H9 (cell line): ENCODE data around the gene CTIF. TPM values are rescaled to one million over a fixed set of nuclear protein-coding genes. Genes with fewer than 3 reads are reported as not detected.

Experiments
- DNase-seq: peaks from one replicate; pipeline ENCODE4 v3.0.0-alpha.2; 2017
- H2AFZ ChIP-seq: one replicate; pipeline ENCODE4 v1.6.1; 2013; ENCODE audit warnings: mild to moderate bottlenecking, low read length, control low read depth, moderate library complexity
- H2AK5ac ChIP-seq: 2 replicates; pipeline ENCODE4 v1.6.1; 2013; ENCODE audit warnings: low read length, control low read depth, mixed read lengths; ENCODE audit not compliant: insufficient read length
- H2BK120ac ChIP-seq: one replicate; pipeline ENCODE4 v1.6.1; 2013; ENCODE audit warnings: low read depth, mild to moderate bottlenecking, low read length, control low read depth, inconsistent platforms; ENCODE audit not compliant: poor library complexity, severe bottlenecking
- H2BK12ac ChIP-seq: 2 replicates; pipeline ENCODE4 v1.6.1; 2013; ENCODE audit warnings: low read length, control low read depth, mixed read lengths, low read depth; ENCODE audit not compliant: insufficient read length
- H2BK15ac ChIP-seq: 2 replicates; pipeline ENCODE4 v1.6.1; 2013; ENCODE audit warnings: low read depth, low read length, control low read depth
- H2BK20ac ChIP-seq: one replicate; pipeline ENCODE4 v1.6.1; 2013; ENCODE audit warnings: low read depth, mild to moderate bottlenecking, low read length, control low read depth, inconsistent platforms; ENCODE audit not compliant: poor library complexity, severe bottlenecking
- H2BK5ac ChIP-seq: 2 replicates; pipeline ENCODE4 v1.6.1; 2013; ENCODE audit warnings: low read length, control low read depth, mixed read lengths; ENCODE audit not compliant: insufficient read length
- H3K14ac ChIP-seq: 2 replicates; pipeline ENCODE4 v1.6.1; 2013; ENCODE audit warnings: low read length, control low read depth; ENCODE audit not compliant: insufficient read depth
- H3K18ac ChIP-seq: 2 replicates; pipeline ENCODE4 v1.6.1; 2013; ENCODE audit warnings: low read depth, mild to moderate bottlenecking, mixed read lengths, low read length, control low read depth; ENCODE audit not compliant: insufficient read length
- H3K23ac ChIP-seq: 2 replicates; pipeline ENCODE4 v1.6.1; 2013; ENCODE audit warnings: low read length, control low read depth, mixed read lengths, low read depth; ENCODE audit not compliant: insufficient read length
- H3K23me2 ChIP-seq: 2 replicates; pipeline ENCODE4 v1.6.1; 2013; ENCODE audit warnings: low read depth, mild to moderate bottlenecking, mixed read lengths, low read length, control low read depth; ENCODE audit not compliant: insufficient read length, poor library complexity, severe bottlenecking
- H3K27ac ChIP-seq: 2 replicates; pipeline ENCODE4 v1.5.1; 2013; ENCODE audit warnings: low read length, control low read depth, mixed read lengths, low read depth; ENCODE audit not compliant: insufficient read length
- H3K27me3 ChIP-seq: 2 replicates; pipeline ENCODE4 v1.6.1; 2013; ENCODE audit warnings: low read length, control low read depth, inconsistent platforms; ENCODE audit not compliant: insufficient read depth
- H3K4ac ChIP-seq: 2 replicates; pipeline ENCODE4 v1.6.1; 2013; ENCODE audit warnings: low read depth, mild to moderate bottlenecking, control low read depth, inconsistent platforms, low read length, moderate library complexity
- H3K4me1 ChIP-seq: 2 replicates; pipeline ENCODE4 v1.6.1; 2013; ENCODE audit warnings: low read length, control low read depth, inconsistent platforms; ENCODE audit not compliant: insufficient read depth
- H3K4me2 ChIP-seq: 2 replicates; pipeline ENCODE4 v1.6.1; 2013; ENCODE audit warnings: low read length, control low read depth, mixed read lengths; ENCODE audit not compliant: insufficient read length, insufficient read depth
- H3K56ac ChIP-seq: 2 replicates; pipeline ENCODE4 v1.6.1; 2013; ENCODE audit warnings: low read depth, mild to moderate bottlenecking, mixed read lengths, low read length, control low read depth; ENCODE audit not compliant: insufficient read length
- H3K79me1 ChIP-seq: 2 replicates; pipeline ENCODE4 v1.6.1; 2013; ENCODE audit warnings: low read depth, mild to moderate bottlenecking, moderate library complexity, low read length, control low read depth, inconsistent platforms; ENCODE audit not compliant: insufficient read depth, poor library complexity, severe bottlenecking
- H3K79me2 ChIP-seq: 2 replicates; pipeline ENCODE4 v1.6.1; 2013; ENCODE audit warnings: low read length, control low read depth, inconsistent platforms; ENCODE audit not compliant: insufficient read depth
- H3K9ac ChIP-seq: 2 replicates; pipeline ENCODE4 v1.6.1; 2013; ENCODE audit warnings: low read length, control low read depth, mixed read lengths; ENCODE audit not compliant: insufficient read length; ENCODE audit errors: extremely low read depth
- H3K9me3 ChIP-seq: one replicate; pipeline ENCODE4 v1.6.1; 2013; ENCODE audit warnings: low read depth, low read length, inconsistent platforms; ENCODE audit not compliant: control insufficient read depth
- H3T11ph ChIP-seq: one replicate; pipeline ENCODE4 v1.6.1; 2013; ENCODE audit warnings: mild to moderate bottlenecking, low read length, control low read depth, inconsistent platforms
- H4K20me1 ChIP-seq: one replicate; pipeline ENCODE4 v1.6.1; 2013; ENCODE audit not compliant: control insufficient read depth, insufficient read length, insufficient read depth
- H4K5ac ChIP-seq: 2 replicates; pipeline ENCODE4 v1.6.1; 2013; ENCODE audit warnings: low read depth, mild to moderate bottlenecking, mixed read lengths, low read length, control low read depth; ENCODE audit not compliant: insufficient read length
- H4K8ac ChIP-seq: replicated peaks from 2 replicates; pipeline ENCODE4 v1.6.1; 2013; ENCODE audit warnings: low read length, control low read depth, mixed read lengths, low read depth; ENCODE audit not compliant: insufficient read length
- H4K91ac ChIP-seq: 2 replicates; pipeline ENCODE4 v1.6.1; 2013; ENCODE audit warnings: low read depth, mild to moderate bottlenecking, moderate library complexity, mixed read lengths, low read length, control low read depth; ENCODE audit not compliant: insufficient read length
- H3K27ac Mint-ChIP-seq, 3 experiments: 2 replicates in 2 of 3; 3 replicates in 1 of 3; pipeline ENCODE4 v1.8.0; 2020 to 2021; ENCODE audit warnings: mixed read lengths in 3 of 3, mild to moderate bottlenecking in 1 of 3, moderate library complexity in 1 of 3
- H3K27me3 Mint-ChIP-seq: 2 replicates; pipeline ENCODE4 v1.8.0; 2021; ENCODE audit warnings: low read depth, mild to moderate bottlenecking, moderate library complexity, mixed read lengths
- H3K36me3 Mint-ChIP-seq, 3 experiments: 2 replicates in 2 of 3; 3 replicates in 1 of 3; pipeline ENCODE4 v1.8.0; 2020 to 2021; ENCODE audit warnings: low read depth in 3 of 3, mixed read lengths in 3 of 3; ENCODE audit not compliant: insufficient read depth in 1 of 3
- H3K4me1 Mint-ChIP-seq, 2 experiments: 2 replicates each; pipeline ENCODE4 v1.8.0; 2020; ENCODE audit warnings: mixed read lengths in 2 of 2
- H3K4me3 Mint-ChIP-seq, 2 experiments: 2 replicates in 1 of 2; 3 replicates in 1 of 2; pipeline ENCODE4 v1.8.0; 2020 to 2021; ENCODE audit warnings: mild to moderate bottlenecking in 2 of 2, mixed read lengths in 2 of 2, moderate library complexity in 1 of 2
- H3K9me3 Mint-ChIP-seq, 2 experiments: 2 replicates in 1 of 2; 3 replicates in 1 of 2; pipeline ENCODE4 v1.8.0; 2020; ENCODE audit warnings: mild to moderate bottlenecking in 2 of 2, mixed read lengths in 2 of 2, moderate library complexity in 1 of 2
- WGBS: extraction: QIAGEN DNeasy Blood & Tissue Kit; methylation state at CpG from one replicate; pipeline ENCODE4 v1.1.7; 2013; ENCODE audit warnings: missing lambda C conversion rate, low lambda C conversion rate, mixed read lengths; ENCODE audit not compliant: insufficient read length; ENCODE audit errors: extremely low coverage; 5-methylcytosine and 5-hydroxymethylcytosine counted together
- total RNA-seq: library from RNA; stranded (reverse); gene quantifications from 2 replicates; pipeline ENCODE4 v1.2.1, GENCODE V29; 2021
- TF ChIP-seq, protein P1 (sequence below): fragments of 200-600 bp; sonication (generic); conservative IDR thresholded peaks from 3 replicates; pipeline ENCODE4 v1.8.0; 2021; ENCODE audit warnings: antibody characterized with exemption, mild to moderate bottlenecking

CTIF gene
- total RNA-seq, 1 experiment from 2014 or later: 15.8 TPM

DNA sequence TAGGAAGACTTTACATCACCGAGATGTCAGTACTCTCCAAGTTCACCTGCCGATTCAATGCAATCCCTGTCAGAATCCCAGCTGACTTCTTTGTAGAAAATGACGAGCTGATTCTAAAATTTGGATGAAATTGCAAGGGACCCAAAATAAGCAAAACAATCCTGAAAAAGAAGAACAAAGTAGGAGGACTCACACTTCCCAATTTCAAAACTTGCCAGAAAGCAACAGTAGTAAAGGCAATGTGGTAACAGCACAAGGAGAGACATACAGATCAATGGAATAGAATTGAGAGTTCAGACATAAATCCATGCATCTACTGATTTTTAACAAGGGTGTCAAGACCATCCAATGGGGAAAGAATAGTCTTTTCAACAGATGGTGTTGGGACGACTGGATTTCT, 359.7 kb downstream of the CTIF start:
- Histone ChIP-seq H3K9ac (no peak overlapping the region), H3K9me3 (no peaks in the 10 kb centered on the region), H3K23me2 (no peaks in the 10 kb centered on the region), H2BK5ac (no peak overlapping the region), H3K4ac (no peak overlapping the region), H4K5ac (no peak overlapping the region), H3K79me2 (no peaks in the 10 kb centered on the region), H2BK15ac (no peak overlapping the region), H3K18ac (no peak overlapping the region), H3K14ac (no peak overlapping the region), H3K27ac (no peak overlapping the region), H2BK20ac (no peak overlapping the region), H3K4me2 (no peak overlapping the region), H2BK12ac (no peak overlapping the region), H4K20me1 (no peaks in the 10 kb centered on the region), H3K56ac (no peak overlapping the region), H3T11ph (no peak overlapping the region), H2AK5ac (no peak overlapping the region), H2BK120ac (no peak overlapping the region), H3K4me1 (no peaks in the 10 kb centered on the region), H4K8ac (no peak overlapping the region), H3K79me1 (no peaks in the 10 kb centered on the region), H3K23ac (no peak overlapping the region), H4K91ac (no peak overlapping the region), H3K27me3 (no peaks in the 10 kb centered on the region), H2AFZ (no peak overlapping the region)
- Mint-ChIP-seq H3K9me3 (peaks cover 0 to 3% of the 10 kb centered on the region in 2 experiments; a peak in 2 of 5 replicates), H3K27me3 (no peaks in the 10 kb centered on the region), H3K36me3 (no peaks in the 10 kb centered on the region), H3K4me3 (no peak overlapping the region), H3K27ac (no peak overlapping the region), H3K4me1 (peaks cover 6 to 13% of the 10 kb centered on the region in 2 experiments)
- DNase-seq: no peak
- no CpG with 5 or more reads among the region's 4 CpGs for whole genome bisulfite sequencing
- TF ChIP-seq, protein P1, sequence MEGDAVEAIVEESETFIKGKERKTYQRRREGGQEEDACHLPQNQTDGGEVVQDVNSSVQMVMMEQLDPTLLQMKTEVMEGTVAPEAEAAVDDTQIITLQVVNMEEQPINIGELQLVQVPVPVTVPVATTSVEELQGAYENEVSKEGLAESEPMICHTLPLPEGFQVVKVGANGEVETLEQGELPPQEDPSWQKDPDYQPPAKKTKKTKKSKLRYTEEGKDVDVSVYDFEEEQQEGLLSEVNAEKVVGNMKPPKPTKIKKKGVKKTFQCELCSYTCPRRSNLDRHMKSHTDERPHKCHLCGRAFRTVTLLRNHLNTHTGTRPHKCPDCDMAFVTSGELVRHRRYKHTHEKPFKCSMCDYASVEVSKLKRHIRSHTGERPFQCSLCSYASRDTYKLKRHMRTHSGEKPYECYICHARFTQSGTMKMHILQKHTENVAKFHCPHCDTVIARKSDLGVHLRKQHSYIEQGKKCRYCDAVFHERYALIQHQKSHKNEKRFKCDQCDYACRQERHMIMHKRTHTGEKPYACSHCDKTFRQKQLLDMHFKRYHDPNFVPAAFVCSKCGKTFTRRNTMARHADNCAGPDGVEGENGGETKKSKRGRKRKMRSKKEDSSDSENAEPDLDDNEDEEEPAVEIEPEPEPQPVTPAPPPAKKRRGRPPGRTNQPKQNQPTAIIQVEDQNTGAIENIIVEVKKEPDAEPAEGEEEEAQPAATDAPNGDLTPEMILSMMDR: no peak
